Activated CD4-positive, CD25-positive, alpha-beta regulatory T cell treated with anti-CD3 and anti-CD28 coated beads, Interleukin-2, amount 50 U/mL, for 72 hours (primary cell): ENCODE results near the gene CLDND1.

Experiments used
- DNase-seq: peaks from one replicate; pipeline ENCODE4 v3.0.0; 2021

CLDND1 gene

DNA sequence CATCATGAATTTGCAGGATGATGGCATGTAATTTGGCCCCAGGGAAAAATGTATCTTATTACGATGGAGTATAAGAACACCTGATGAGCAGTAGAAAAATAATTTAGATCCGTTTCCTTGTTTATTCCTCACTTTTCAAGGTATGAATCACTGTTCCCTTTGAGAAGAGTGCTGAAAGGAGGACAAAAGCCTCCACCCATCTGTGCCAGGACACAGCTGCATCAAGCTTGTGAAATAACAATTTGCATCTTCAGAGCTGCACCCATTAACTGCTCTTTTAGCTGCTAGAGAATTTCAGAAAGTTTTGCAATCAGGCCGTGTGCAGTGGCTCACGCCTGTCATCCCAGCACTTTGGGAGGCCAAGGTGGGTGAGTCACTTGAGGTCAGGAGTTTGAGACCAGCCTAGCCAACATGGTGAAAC lies 9.6 kb downstream of the CLDND1 start:
- no peak for DNase-seq

DNA sequence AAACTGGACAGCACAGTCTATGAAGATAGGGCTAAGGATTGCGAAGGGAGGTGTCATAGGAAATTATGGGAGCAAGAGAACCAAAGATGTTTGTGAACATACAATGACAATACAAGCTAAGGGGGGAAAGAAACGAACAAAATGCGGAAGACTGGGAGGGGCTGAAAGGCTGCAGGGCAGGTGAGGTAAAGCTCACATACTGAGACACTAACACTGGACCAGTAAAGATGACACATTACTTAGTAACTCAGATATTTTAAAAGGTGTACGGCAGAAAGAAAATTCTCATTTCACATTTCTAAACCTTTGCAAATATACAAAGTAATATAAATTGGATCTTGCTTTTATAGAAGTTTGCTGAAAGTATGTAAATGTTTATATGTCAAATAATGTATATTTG lies 10.1 kb downstream of the CLDND1 start:
- DNase-seq = no peak

DNA sequence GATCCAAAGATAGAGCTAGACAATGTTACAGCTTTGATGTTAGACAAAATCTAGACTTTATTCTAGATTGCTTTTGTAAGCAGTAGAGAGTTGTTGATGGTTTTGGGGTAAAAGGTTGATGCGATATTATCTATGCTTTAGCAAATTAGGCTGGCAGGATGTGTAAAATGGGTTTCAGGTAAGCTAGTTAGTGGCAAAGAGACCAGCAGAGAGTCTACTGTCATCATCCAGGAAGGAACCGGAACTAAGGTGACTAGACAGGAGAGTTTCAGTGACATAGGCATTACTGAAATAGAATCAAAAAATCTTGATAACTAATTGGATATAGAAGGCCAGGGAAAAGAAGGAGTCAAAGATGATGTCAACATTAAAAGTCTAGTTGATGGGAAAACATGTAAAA lies 14.1 kb downstream of the CLDND1 start:
- no peak for DNase-seq

DNA sequence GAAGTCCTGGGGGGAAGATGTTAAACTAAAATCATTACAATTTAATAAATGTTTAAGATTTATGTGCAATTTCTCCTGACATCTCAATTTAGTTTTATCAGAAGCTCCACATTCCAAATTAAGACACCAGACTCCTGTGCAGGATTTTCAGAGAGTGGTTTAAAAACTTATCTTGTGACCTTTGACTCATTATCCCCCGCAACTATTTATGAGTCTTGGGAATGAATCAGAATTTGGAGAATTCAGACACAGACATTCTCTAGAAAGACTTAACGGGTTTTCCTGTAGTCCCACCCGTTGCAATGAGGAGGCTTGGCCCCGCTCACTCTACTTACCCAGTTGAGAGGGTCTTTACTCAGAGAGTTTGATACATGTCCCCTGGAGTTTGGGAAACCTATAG lies 18.2 kb downstream of the CLDND1 start:
- no peak for DNase-seq

DNA sequence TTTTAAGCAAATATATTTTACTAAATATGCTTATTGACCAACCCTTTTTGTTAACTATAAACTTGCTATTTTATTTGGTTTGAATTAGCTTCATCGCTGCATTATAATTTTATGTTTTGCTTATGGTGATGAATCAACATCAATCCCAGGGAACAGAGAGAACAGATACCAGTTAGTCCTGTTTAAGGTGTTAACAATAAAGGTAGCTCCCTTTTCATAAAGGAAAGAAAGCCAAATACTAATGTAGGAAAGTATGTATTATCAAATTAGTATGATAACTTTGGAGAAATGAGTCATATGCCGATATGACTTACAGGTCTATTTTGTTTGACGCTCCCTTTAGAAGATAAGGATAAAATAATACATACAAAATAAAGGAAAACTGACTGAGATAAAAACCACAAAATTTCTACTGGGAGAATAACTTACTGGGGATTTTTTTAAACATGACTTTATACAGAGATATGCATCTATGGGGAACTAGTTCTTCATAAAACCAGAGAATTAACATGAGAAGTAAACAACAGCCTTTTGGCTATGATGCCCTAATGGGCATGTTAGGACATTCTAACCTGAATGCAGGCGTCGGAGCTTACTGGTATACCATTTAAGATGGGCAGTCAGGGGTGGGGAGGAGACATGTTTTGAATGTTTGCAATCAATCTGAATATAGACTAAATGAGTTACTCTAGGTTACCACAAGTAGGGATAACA lies 20.7 kb downstream of the CLDND1 start:
- DNase-seq = no peak

DNA sequence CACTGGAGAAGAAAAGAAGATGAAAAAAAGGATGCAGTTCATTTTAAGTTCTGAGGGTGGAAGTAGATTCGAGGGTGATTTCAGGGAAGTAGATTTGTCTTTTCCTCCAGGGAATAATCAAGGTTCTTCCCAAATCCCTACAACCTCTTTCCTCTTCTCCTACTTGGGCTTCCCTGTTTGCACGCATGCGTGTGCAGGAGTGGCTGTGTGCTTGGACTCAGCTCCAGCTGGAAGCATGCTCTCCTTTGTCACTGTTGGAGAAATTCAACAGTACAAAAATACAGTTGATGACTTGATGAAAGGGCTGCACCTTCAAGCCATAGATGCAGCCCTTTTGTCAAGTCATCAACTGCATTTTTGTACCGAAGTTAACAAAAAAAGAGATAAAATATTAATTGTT lies 21.4 kb downstream of the CLDND1 start:
- DNase-seq = no peak

DNA sequence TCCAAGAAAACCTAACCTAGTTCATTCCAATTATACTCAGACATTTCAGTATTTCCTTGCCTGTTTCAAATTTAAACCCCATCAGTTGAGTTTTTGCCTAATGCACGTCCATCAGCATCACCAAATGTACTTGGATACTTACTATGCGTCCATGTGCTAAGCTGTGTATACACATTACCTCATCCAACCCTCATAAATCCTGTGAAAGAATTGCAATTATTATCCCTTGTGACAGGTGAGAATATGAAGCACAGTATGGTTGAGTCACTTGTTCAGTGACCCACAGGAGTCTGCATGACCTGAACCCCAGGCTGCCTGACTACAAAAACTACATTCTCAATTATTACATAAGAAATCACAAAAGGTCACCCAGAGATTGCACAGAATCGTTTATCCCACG lies 22.7 kb downstream of the CLDND1 start:
- DNase-seq = no peak

DNA sequence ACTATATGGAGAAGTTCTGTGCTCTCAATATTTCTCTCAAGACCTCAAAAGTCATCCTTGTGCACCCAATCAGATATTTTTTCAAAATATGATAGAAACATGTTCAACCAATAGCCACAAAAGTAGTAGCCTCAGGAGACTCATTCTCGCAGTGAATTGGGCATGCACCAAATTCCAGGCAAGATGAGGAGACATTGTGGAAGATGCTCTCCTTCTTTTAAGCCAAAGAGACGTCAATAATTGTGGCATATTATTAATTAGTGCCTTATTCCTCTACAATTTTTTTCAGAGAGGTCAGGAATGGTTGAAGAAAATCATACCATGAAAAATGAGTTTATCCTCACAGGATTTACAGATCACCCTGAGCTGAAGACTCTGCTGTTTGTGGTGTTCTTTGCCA lies 25.3 kb downstream of the CLDND1 start, which contains the start of gene OR5K2:
Gene OR5K2 (plus strand): TSS at position 301 of the 400 bp plus-strand sequence. CDS start 0 bp downstream, at position 301.
- DNase-seq = no peak

DNA sequence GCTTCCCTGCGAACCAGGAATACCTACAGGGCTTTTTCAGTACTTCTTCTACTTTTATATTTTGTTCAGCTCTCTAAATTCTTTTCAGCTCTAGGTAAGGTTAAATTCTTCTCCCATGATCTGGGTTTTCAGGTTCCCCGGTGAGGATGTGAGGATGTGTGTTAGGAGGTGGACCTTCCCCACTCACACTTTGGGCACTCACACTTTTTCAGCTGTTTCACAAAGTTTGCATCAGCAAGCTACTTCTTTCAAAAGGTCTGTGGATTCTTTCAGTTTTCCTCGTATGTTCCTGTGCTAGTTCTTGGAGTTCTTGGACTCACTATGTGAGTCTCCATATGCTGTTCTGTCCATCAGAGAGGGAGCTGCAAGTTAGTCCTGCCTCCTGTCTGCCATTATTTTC lies 39.1 kb downstream of the CLDND1 start:
- DNase-seq = no peak

DNA sequence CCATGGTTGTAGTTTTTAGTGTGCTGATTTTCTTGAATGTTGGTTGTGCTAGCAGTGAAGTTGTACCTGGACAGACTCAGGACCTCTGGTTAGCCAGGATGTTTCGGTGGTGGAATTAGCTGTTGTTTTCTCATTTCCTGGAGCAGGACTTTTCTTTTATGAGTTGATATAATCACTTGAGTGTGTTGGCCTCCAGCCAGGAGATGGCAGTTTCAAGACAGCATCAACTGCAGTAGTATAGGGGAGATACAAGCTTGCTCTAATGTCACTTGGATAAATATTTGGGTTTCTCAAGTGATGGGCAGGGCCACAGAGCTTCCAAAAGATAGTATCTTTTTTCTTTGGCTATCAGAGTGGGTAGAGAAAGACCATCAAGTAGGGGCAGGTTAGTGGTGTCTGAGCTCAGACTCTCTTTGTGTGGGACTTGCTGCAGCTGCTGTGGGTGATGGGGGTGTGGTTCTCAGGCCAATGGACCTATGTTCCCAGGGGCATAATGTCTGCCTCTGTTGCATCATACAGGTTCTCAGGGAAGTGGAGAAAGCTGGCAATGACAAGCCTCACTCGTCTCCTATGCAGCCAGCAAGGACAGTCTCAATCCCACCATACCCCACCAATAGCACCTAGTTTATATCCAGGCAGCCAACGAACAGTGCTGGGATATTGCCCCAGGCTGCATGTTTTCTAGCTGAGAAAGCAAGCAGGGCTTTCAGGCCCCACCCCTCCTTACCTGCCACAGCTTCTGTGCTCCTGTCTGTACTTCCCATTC lies 39.8 kb downstream of the CLDND1 start:
- DNase-seq = no peak
